ENCODE data around the gene EFNB2.

- TF ChIP-seq CTCF (IDR thresholded peaks at IDR 0.05; ENCODE audit: extremely low read depth in 1 of 2, insufficient read depth in 1 of 2, low read depth in 1 of 2, low read length in 2 of 2), result no peak
- no peak for TF ChIP-seq POLR2A (IDR thresholded peaks at IDR 0.05; ENCODE audit: low read depth, low read length)
Observed at GRCh38 chr13:106523576-106523975, 11.9 kb downstream of the EFNB2 start.
